A549 (cell line): ENCODE measurements around the gene FDCSP. TPM values are rescaled to one million over a fixed set of nuclear protein-coding genes. Genes with fewer than 3 reads are reported as not detected.
A peak's percentile ranks its signal among the peaks of the same experiment; 100 is the strongest.

Source experiments
- ATAC-seq, 2 experiments: fragments of 200-7000 bp in 1 of 2; fragments of >200 bp in 1 of 2; cut with Nextera tagmentation in 1 of 2; cut with Tn5 transposase in 1 of 2; 3 replicates each; pipeline versions ENCODE4 v1.8.0 to v1.9.1; 2018 to 2020; ENCODE audit warnings: mild to moderate bottlenecking in 1 of 2, moderate library complexity in 1 of 2
- CTCF ChIA-PET: fragments of 300-600 bp; sonication (Branson Sonifier 250); formaldehyde crosslinking; extraction: SDS; loops from one replicate; lab custom pipeline; 2021; ENCODE audit warnings: antibody characterized with exemption, inconsistent platforms; lab: Yijun Ruan, JAX
- POLR2A ChIA-PET: fragments of 350-600 bp; formaldehyde crosslinking; extraction: SDS; loops from one replicate; lab custom pipeline; 2021; ENCODE audit warnings: antibody characterized with exemption, inconsistent platforms; lab: Yijun Ruan, JAX
- DNase-seq, 2 experiments: peaks; one replicate each; pipeline versions ENCODE4 v3.0.0 to v3.0.0-alpha.2; 2011 to 2016; ENCODE audit warnings: low read depth in 1 of 2, low spot score in 1 of 2
- FAIRE-seq: peaks from 2 replicates; lab custom pipeline; 2011; peaks lifted over from hg19 to GRCh38; lab: Jason Lieb, UNC
- H3K27ac ChIP-seq, 2 experiments: fragments of >200 bp; sonication (Bioruptor Twin); formaldehyde crosslinking; 3 replicates each; pipeline ENCODE4 v1.5.1; 2016 to 2017
- H3K4me1 ChIP-seq: fragments of >200 bp; sonication (Bioruptor Twin); formaldehyde crosslinking; 3 replicates; pipeline ENCODE4 v1.6.1; 2016
- H3K4me2 ChIP-seq: fragments of >200 bp; sonication (Bioruptor Twin); formaldehyde crosslinking; 3 replicates; pipeline ENCODE4 v1.6.1; 2016
- H3K4me3 ChIP-seq: fragments of >200 bp; sonication (Bioruptor Twin); formaldehyde crosslinking; 3 replicates; pipeline ENCODE4 v1.5.1; 2016
- H3K9me3 ChIP-seq: fragments of >200 bp; sonication (Bioruptor Twin); formaldehyde crosslinking; 3 replicates; pipeline ENCODE4 v1.6.1; 2016
- CBX8 ChIP-seq: fragments of 200-600 bp; sonication (generic); IDR thresholded peaks from 2 replicates; pipeline ENCODE4 v1.6.1; 2016
- EHF ChIP-seq: fragments of 250-450 bp; sonication (Bioruptor Pico); IDR thresholded peaks from 2 replicates; pipeline ENCODE4 v1.5.0; 2020; ENCODE audit warnings: mild to moderate bottlenecking
- HDAC2 ChIP-seq: fragments of 200-600 bp; sonication (generic); IDR thresholded peaks from 2 replicates; pipeline ENCODE4 v1.6.1; 2016
- HOXB13 ChIP-seq: fragments of 250-450 bp; sonication (Bioruptor Pico); IDR thresholded peaks from 2 replicates; pipeline ENCODE4 v1.5.0; 2020; ENCODE audit warnings: low read depth, mild to moderate bottlenecking, moderate library complexity
- JUN ChIP-seq, 2 experiments: fragments of >200 bp; sonication (Bioruptor Twin); formaldehyde crosslinking; IDR thresholded peaks; 2 replicates in 1 of 2; 3 replicates in 1 of 2; pipeline ENCODE4 v1.6.1; 2016 to 2017
- MAFK ChIP-seq: fragments of 450-650 bp; IDR thresholded peaks from 2 replicates; pipeline ENCODE4 v1.6.1; 2014; ENCODE audit not compliant: partially characterized antibody
- MYC ChIP-seq: IDR thresholded peaks from 2 replicates; pipeline ENCODE4 v1.6.1; 2012; ENCODE audit warnings: mild to moderate bottlenecking, inconsistent platforms, low read length, improper control_type of control experiment, borderline replicate concordance
- NFE2L2 ChIP-seq: fragments of 150-350 bp; conservative IDR thresholded peaks from 2 replicates; pipeline ENCODE4 v1.6.1; 2014; ENCODE audit warnings: low read length
- NPAS2 ChIP-seq: fragments of 250-450 bp; sonication (Bioruptor Pico); IDR thresholded peaks from 2 replicates; pipeline ENCODE4 v1.8.0; 2022; ENCODE audit warnings: mild to moderate bottlenecking, moderate library complexity, borderline replicate concordance
- PBX3 ChIP-seq: IDR thresholded peaks from 2 replicates; pipeline ENCODE4 v1.6.1; 2012
- RAD21 ChIP-seq, 2 experiments: fragments of >200 bp in 1 of 2; sonication (Bioruptor Twin) in 1 of 2; formaldehyde crosslinking in 1 of 2; IDR thresholded peaks in 1 of 2; conservative IDR thresholded peaks in 1 of 2; 2 replicates in 1 of 2; 3 replicates in 1 of 2; pipeline ENCODE4 v1.6.1; 2012 to 2018; ENCODE audit warnings: inconsistent platforms in 1 of 2
- SMC3 ChIP-seq: fragments of >200 bp; sonication (Bioruptor Twin); formaldehyde crosslinking; IDR thresholded peaks from 3 replicates; pipeline ENCODE4 v1.6.1; 2018; ENCODE audit warnings: inconsistent platforms
- SREBF2 ChIP-seq: fragments of 450-650 bp; IDR thresholded peaks from 2 replicates; pipeline ENCODE4 v1.6.1; 2014; ENCODE audit warnings: mild to moderate bottlenecking, moderate library complexity
- TFCP2L1 ChIP-seq: fragments of 250-450 bp; sonication (Bioruptor Pico); IDR thresholded peaks from 2 replicates; pipeline ENCODE4 v1.5.0; 2021; ENCODE audit warnings: mild to moderate bottlenecking
- WGBS: methylation state at CpG from one replicate; pipeline ENCODE4 v1.1.6; 2017; ENCODE audit errors: missing lambda C conversion rate; 5-methylcytosine and 5-hydroxymethylcytosine counted together
- polyA plus RNA-seq, 4 experiments: library from polyadenylated mRNA; depleted of rRNA in 3 of 4; stranded (reverse); fragments of >200 nt; fragmentation: RNase III in 1 of 4; extraction: RNeasy Plus Mini Kit Qiagen cat#74134 plus additional on column Dnase treatment in 1 of 4; gene quantifications; 2 replicates in 3 of 4; 3 replicates in 1 of 4; pipeline ENCODE4 v1.2.3, GENCODE V29; 2011 to 2017
- TF ChIP-seq, protein P1 (sequence below): fragments of >200 bp; sonication (Bioruptor Twin); formaldehyde crosslinking; IDR thresholded peaks from 3 replicates; pipeline ENCODE4 v1.5.1; 2016
- TF ChIP-seq, protein P2 (sequence below): fragments of 250-450 bp; sonication (Bioruptor Pico); IDR thresholded peaks from 2 replicates; pipeline ENCODE4 v1.5.0; 2021; ENCODE audit warnings: mild to moderate bottlenecking, moderate library complexity, borderline replicate concordance
- TF ChIP-seq, protein P3 (sequence below): fragments of 200-600 bp; sonication (generic); IDR thresholded peaks from 2 replicates; pipeline ENCODE4 v1.6.1; 2016; ENCODE audit warnings: antibody characterized with exemption, mild to moderate bottlenecking, moderate library complexity

FDCSP gene
- polyA plus RNA-seq, 2 of the 4 experiments (the other 2 are of a cell fraction): not detected

DNA sequence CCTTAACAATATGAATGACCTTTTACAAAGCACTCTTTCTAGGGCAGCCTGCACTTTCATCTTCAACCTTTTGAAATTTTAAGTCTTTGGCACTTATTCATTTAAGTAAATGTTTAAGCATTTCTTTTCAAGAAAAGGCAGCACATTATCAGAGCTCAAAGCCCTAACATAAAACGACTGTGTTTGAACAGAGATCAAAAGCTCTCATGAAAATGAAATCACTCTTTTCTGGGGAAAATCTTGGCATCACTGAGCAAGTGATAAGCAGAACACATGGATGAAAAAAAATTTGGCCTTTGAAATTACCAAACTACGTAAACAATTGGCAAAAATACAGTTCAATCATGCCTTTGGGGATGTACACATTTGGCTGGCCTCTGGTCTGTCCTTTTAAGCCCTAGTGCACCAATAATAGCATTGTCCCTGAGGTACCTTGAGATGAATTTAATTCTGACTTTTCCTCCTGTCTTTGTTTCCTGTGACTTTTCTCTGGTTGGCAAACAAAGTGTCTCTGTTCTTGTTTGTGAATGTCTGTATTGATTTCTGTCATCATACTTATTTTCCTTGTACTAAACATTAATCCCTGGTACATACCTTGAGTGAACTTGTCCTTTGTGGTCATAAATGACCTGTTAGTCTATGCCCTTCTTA lies 43.3 kb upstream of the FDCSP start:
- ATAC-seq: no peak
- TF ChIP-seq EHF (CRISPR knock-in tag) (no peak), HDAC2 (no peak), MYC (no peak), NPAS2 (CRISPR knock-in tag) (no peak), SREBF2 (no peak), PBX3 (no peak), JUN (IDR thresholded peaks at IDR 0.05) (no peak), SMC3 (no peak), HOXB13 (CRISPR knock-in tag) (no peak), MAFK (no peak)
- TF ChIP-seq, protein P1, sequence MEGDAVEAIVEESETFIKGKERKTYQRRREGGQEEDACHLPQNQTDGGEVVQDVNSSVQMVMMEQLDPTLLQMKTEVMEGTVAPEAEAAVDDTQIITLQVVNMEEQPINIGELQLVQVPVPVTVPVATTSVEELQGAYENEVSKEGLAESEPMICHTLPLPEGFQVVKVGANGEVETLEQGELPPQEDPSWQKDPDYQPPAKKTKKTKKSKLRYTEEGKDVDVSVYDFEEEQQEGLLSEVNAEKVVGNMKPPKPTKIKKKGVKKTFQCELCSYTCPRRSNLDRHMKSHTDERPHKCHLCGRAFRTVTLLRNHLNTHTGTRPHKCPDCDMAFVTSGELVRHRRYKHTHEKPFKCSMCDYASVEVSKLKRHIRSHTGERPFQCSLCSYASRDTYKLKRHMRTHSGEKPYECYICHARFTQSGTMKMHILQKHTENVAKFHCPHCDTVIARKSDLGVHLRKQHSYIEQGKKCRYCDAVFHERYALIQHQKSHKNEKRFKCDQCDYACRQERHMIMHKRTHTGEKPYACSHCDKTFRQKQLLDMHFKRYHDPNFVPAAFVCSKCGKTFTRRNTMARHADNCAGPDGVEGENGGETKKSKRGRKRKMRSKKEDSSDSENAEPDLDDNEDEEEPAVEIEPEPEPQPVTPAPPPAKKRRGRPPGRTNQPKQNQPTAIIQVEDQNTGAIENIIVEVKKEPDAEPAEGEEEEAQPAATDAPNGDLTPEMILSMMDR: no peak
- TF ChIP-seq, protein P2, sequence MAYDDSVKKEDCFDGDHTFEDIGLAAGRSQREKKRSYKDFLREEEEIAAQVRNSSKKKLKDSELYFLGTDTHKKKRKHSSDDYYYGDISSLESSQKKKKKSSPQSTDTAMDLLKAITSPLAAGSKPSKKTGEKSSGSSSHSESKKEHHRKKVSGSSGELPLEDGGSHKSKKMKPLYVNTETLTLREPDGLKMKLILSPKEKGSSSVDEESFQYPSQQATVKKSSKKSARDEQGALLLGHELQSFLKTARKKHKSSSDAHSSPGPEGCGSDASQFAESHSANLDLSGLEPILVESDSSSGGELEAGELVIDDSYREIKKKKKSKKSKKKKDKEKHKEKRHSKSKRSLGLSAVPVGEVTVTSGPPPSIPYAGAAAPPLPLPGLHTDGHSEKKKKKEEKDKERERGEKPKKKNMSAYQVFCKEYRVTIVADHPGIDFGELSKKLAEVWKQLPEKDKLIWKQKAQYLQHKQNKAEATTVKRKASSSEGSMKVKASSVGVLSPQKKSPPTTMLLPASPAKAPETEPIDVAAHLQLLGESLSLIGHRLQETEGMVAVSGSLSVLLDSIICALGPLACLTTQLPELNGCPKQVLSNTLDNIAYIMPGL (CRISPR knock-in tag): no peak
- TF ChIP-seq, protein P3, sequence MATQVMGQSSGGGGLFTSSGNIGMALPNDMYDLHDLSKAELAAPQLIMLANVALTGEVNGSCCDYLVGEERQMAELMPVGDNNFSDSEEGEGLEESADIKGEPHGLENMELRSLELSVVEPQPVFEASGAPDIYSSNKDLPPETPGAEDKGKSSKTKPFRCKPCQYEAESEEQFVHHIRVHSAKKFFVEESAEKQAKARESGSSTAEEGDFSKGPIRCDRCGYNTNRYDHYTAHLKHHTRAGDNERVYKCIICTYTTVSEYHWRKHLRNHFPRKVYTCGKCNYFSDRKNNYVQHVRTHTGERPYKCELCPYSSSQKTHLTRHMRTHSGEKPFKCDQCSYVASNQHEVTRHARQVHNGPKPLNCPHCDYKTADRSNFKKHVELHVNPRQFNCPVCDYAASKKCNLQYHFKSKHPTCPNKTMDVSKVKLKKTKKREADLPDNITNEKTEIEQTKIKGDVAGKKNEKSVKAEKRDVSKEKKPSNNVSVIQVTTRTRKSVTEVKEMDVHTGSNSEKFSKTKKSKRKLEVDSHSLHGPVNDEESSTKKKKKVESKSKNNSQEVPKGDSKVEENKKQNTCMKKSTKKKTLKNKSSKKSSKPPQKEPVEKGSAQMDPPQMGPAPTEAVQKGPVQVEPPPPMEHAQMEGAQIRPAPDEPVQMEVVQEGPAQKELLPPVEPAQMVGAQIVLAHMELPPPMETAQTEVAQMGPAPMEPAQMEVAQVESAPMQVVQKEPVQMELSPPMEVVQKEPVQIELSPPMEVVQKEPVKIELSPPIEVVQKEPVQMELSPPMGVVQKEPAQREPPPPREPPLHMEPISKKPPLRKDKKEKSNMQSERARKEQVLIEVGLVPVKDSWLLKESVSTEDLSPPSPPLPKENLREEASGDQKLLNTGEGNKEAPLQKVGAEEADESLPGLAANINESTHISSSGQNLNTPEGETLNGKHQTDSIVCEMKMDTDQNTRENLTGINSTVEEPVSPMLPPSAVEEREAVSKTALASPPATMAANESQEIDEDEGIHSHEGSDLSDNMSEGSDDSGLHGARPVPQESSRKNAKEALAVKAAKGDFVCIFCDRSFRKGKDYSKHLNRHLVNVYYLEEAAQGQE: no peak
- TF ChIP-seq, all 56 proteins: peak for 0
- FAIRE-seq (no peak), DNase-seq (no peak)
- POLR2A ChIA-PET: no interaction called here
- no peak overlapping the region for H3K27ac ChIP-seq
- H3K9me3 ChIP-seq: no peaks in the 10 kb centered on the region
- WGBS: 5% methylated on average over 2 of the region's 2 CpGs
- no peaks in the 10 kb centered on the region for H3K4me1 ChIP-seq
- CTCF ChIA-PET: interaction anchor here (0.7 to 0.9 kb wide), 2 partner anchors 36 to 1197 kb away, joined by 4 read pairs; no protein-coding TSS in a partner anchor
- no peak overlapping the region for H3K4me3 ChIP-seq
- H3K4me2 ChIP-seq: no peak overlapping the region

GRCh38 chr4:70183168-70183939 lies 42.6 kb upstream of the FDCSP start:
- Histone ChIP-seq H3K27ac (no peak overlapping the region), H3K9me3 (no peaks in the 10 kb centered on the region), H3K4me2 (no peak overlapping the region), H3K4me1 (no peaks in the 10 kb centered on the region), H3K4me3 (no peak overlapping the region)
- CTCF ChIA-PET: interaction anchor here (0.7 to 0.9 kb wide), 2 partner anchors 37 to 1196 kb away, joined by 4 read pairs; no protein-coding TSS in a partner anchor
- no peak for FAIRE-seq
- DNase-seq: peak; percentile 0 to 57
- TF ChIP-seq, protein P1: peak; percentile 45; the same call in 2 of the 3 replicates
- TF ChIP-seq NFE2L2 (no peak), RAD21 (conservative IDR thresholded peaks at IDR 0.05 in 1 of 2, IDR thresholded peaks at IDR 0.05 in 1 of 2) (peak; percentile 43 to 44; a peak in 4 of 5 replicates), TFCP2L1 (no peak), MAFK (no peak), CBX8 (no peak), SMC3 (peak; percentile 41; the same call in 2 of the 3 replicates)
- ATAC-seq: peak in 1 of 2 experiments; percentile 83; a peak in 3 of 6 replicates
- POLR2A ChIA-PET: no interaction called here
- 21% methylated on average over 6 of the region's 6 CpGs for WGBS
